PC-9 (cell line): ENCODE measurements around the gene DENND4A. TPM values are rescaled to one million over a fixed set of nuclear protein-coding genes. Genes with fewer than 3 reads are reported as not detected.

Experiments used
- BruUV-seq: library from RNA; stranded (reverse); fragments of 400-500 nt; replicated peaks from 2 replicates; lab custom pipeline; 2021; lab: Mats Ljungman, UMichigan
- CTCF ChIA-PET: fragments of 300-600 bp; sonication (Branson Sonifier 250); formaldehyde crosslinking; loops from one replicate; lab custom pipeline; 2022; ENCODE audit warnings: antibody characterized with exemption; lab: Charles Lee
- POLR2A ChIA-PET: fragments of 300-600 bp; sonication (Branson Sonifier 250); formaldehyde crosslinking; loops from one replicate; lab custom pipeline; 2022; ENCODE audit warnings: antibody characterized with exemption; ENCODE audit not compliant: unreplicated experiment; lab: Charles Lee
- DNase-seq, 2 experiments: peaks; one replicate each; pipeline versions ENCODE4 v3.0.0 to v3.0.0-alpha.2; 2015 to 2022; ENCODE audit warnings: mixed read lengths in 1 of 2
- H2AFZ ChIP-seq: fragments of 200-600 bp; sonication (generic); 2 replicates; pipeline ENCODE4 v1.8.1; 2017; ENCODE audit warnings: antibody characterized with exemption
- H3F3A ChIP-seq: fragments of 200-600 bp; sonication (generic); 2 replicates; pipeline ENCODE4 v1.8.1; 2017; ENCODE audit warnings: antibody characterized with exemption, mild to moderate bottlenecking, low read depth; ENCODE audit not compliant: insufficient read depth
- H3K27ac ChIP-seq: fragments of 200-600 bp; sonication (generic); 2 replicates; pipeline ENCODE4 v1.6.1; 2016; ENCODE audit warnings: mixed run types
- H3K27me3 ChIP-seq: fragments of 200-600 bp; sonication (generic); 2 replicates; pipeline ENCODE4 v1.6.1; 2016; ENCODE audit warnings: low read depth, mixed run types; ENCODE audit not compliant: insufficient read depth
- H3K36me3 ChIP-seq: fragments of 200-600 bp; sonication (generic); 2 replicates; pipeline ENCODE4 v1.6.1; 2016; ENCODE audit warnings: low read depth, mixed run types
- H3K4me1 ChIP-seq: fragments of 200-600 bp; sonication (generic); replicated peaks from 2 replicates; pipeline ENCODE4 v1.6.1; 2016; ENCODE audit warnings: mixed run types; ENCODE audit not compliant: insufficient read depth
- H3K4me2 ChIP-seq: fragments of 200-600 bp; sonication (generic); 2 replicates; pipeline ENCODE4 v1.6.1; 2017; ENCODE audit warnings: mixed run types
- H3K4me3 ChIP-seq: fragments of 200-600 bp; sonication (generic); 2 replicates; pipeline ENCODE4 v1.6.1; 2016; ENCODE audit warnings: mixed run types
- H3K79me2 ChIP-seq: fragments of 200-600 bp; sonication (generic); 2 replicates; pipeline ENCODE4 v1.6.1; 2017; ENCODE audit warnings: low read depth, mixed run types
- H3K9me2 ChIP-seq: fragments of 200-600 bp; sonication (generic); 2 replicates; pipeline ENCODE4 v1.8.1; 2017; ENCODE audit warnings: mild to moderate bottlenecking; ENCODE audit not compliant: insufficient read depth
- H3K9me3 ChIP-seq: fragments of 200-600 bp; sonication (generic); 2 replicates; pipeline ENCODE4 v1.8.1; 2016; ENCODE audit warnings: low read depth; ENCODE audit not compliant: insufficient read depth
- H4K20me1 ChIP-seq: fragments of 200-600 bp; sonication (generic); 2 replicates; pipeline ENCODE4 v1.8.1; 2017; ENCODE audit not compliant: insufficient read depth
- CTCF ChIP-seq: fragments of 200-600 bp; sonication (generic); conservative IDR thresholded peaks from 2 replicates; pipeline ENCODE4 v1.6.1; 2017; ENCODE audit warnings: mixed run types, antibody characterized with exemption, mild to moderate bottlenecking, moderate library complexity
- EZH2 ChIP-seq: fragments of 200-600 bp; sonication (generic); IDR thresholded peaks from 2 replicates; pipeline ENCODE4 v1.8.0; 2017; ENCODE audit warnings: antibody characterized with exemption, low read depth
- intact Hi-C: fragments of 100-400 bp; cut with micrococcal nuclease; formaldehyde crosslinking; loops from one replicate; pipeline ENCODE4 v1.10.0; 2022; ENCODE audit not compliant: unreplicated experiment
- total RNA-seq: library from RNA; stranded (reverse); gene quantifications from 2 replicates; pipeline ENCODE4 v1.2.3, GENCODE V29; 2021

The DENND4A gene
- total RNA-seq, 1 experiment from 2014 or later: 16.3 TPM

- Histone ChIP-seq H3K27me3 (no peaks in the 10 kb centered on the region), H3K36me3 (no peaks in the 10 kb centered on the region), H4K20me1 (no peaks in the 10 kb centered on the region), H3K4me1 (no peaks in the 10 kb centered on the region), H3K9me3 (no peaks in the 10 kb centered on the region), H3K27ac (no peak overlapping the region), H3K9me2 (no peaks in the 10 kb centered on the region), H3K4me2 (no peak overlapping the region), H3K4me3 (no peak overlapping the region), H2AFZ (no peak overlapping the region), H3F3A (no peaks in the 10 kb centered on the region), H3K79me2 (no peaks in the 10 kb centered on the region)
- ChIA-PET CTCF (no interaction called here), POLR2A (no interaction called here)
- TF ChIP-seq CTCF: no peak
- DNase-seq: no peak
- intact Hi-C loops: no loop called here
- BruUV-seq: no TSS peak
Observed at GRCh38 chr15:65761210-65761926, 30.7 kb downstream of the DENND4A start.

GRCh38 chr15:65759441-65759840 lies 32.7 kb downstream of the DENND4A start:
- BruUV-seq: no TSS peak
- no peaks in the 10 kb centered on the region for H3K4me1 ChIP-seq
- TF ChIP-seq EZH2 (no peak), CTCF (no peak)

GRCh38 chr15:65758242-65758641 lies 33.9 kb downstream of the DENND4A start:
- Histone ChIP-seq H3K79me2 (no peaks in the 10 kb centered on the region), H3K27me3 (no peaks in the 10 kb centered on the region), H3K4me2 (no peak overlapping the region), H3F3A (no peaks in the 10 kb centered on the region), H4K20me1 (no peaks in the 10 kb centered on the region), H2AFZ (no peak overlapping the region), H3K4me3 (no peak overlapping the region), H3K9me3 (no peaks in the 10 kb centered on the region), H3K36me3 (no peaks in the 10 kb centered on the region), H3K4me1 (no peaks in the 10 kb centered on the region), H3K27ac (no peak overlapping the region), H3K9me2 (no peaks in the 10 kb centered on the region)
- no peak for DNase-seq
- ChIA-PET CTCF (no interaction called here), POLR2A (no interaction called here)
- TF ChIP-seq EZH2 (no peak), CTCF (no peak)
- no TSS peak for BruUV-seq
- intact Hi-C loops: no loop called here

More at GRCh38 chr15:65759441-65759840, 32.7 kb downstream of the DENND4A start:
- H3F3A ChIP-seq: no peaks in the 10 kb centered on the region
- H4K20me1 ChIP-seq: no peaks in the 10 kb centered on the region
- no peak overlapping the region for H3K4me3 ChIP-seq
- no peaks in the 10 kb centered on the region for H3K79me2 ChIP-seq
- no peaks in the 10 kb centered on the region for H3K36me3 ChIP-seq
- DNase-seq: no peak
- no peaks in the 10 kb centered on the region for H3K27me3 ChIP-seq
- intact Hi-C loops: no loop called here
- no peak overlapping the region for H3K4me2 ChIP-seq
- no peak overlapping the region for H3K27ac ChIP-seq
- H3K9me2 ChIP-seq: no peaks in the 10 kb centered on the region
- ChIA-PET POLR2A (no interaction called here), CTCF (no interaction called here)
- no peak overlapping the region for H2AFZ ChIP-seq
- no peaks in the 10 kb centered on the region for H3K9me3 ChIP-seq
